HL-60 (cell line): ENCODE results near the gene CPS1.

Source experiments
- DNase-seq, 2 experiments: peaks; one replicate each; pipeline ENCODE4 v3.0.0-alpha.2; 2010 to 2020; ENCODE audit warnings: low read depth in 1 of 2, low spot score in 1 of 2
- H3K27ac ChIP-seq: fragments of 250-450 bp; sonication (Bioruptor Pico); replicated peaks from 2 replicates; pipeline ENCODE4 v1.5.1; 2020; ENCODE audit warnings: mild to moderate bottlenecking, moderate library complexity
- H3K27me3 ChIP-seq: fragments of 250-450 bp; sonication (Bioruptor Pico); 2 replicates; pipeline ENCODE4 v1.5.1; 2021; ENCODE audit warnings: mild to moderate bottlenecking, moderate library complexity; ENCODE audit not compliant: insufficient read depth, poor library complexity, severe bottlenecking
- H3K4me3 ChIP-seq: replicated peaks from 2 replicates; pipeline ENCODE4 v1.5.1; 2011; ENCODE audit warnings: mild to moderate bottlenecking, control low read depth, low read length; ENCODE audit not compliant: insufficient read depth
- GABPA ChIP-seq: IDR thresholded peaks from 2 replicates; pipeline ENCODE4 v1.6.1; 2012; ENCODE audit warnings: low read depth
- POLR2AphosphoS5 ChIP-seq: IDR thresholded peaks from 2 replicates; pipeline ENCODE4 v1.6.1; 2012; ENCODE audit warnings: low read depth
- SPI1 ChIP-seq: IDR thresholded peaks from 2 replicates; pipeline ENCODE4 v1.6.1; 2012; ENCODE audit warnings: low read depth, mild to moderate bottlenecking, borderline replicate concordance
- TF ChIP-seq, protein P1 (sequence below): IDR thresholded peaks from one replicate; pipeline ENCODE4 v1.5.1; 2011; ENCODE audit warnings: low read length, control low read depth, inconsistent platforms; ENCODE audit not compliant: insufficient read depth
- TF ChIP-seq, protein P2 (sequence below): IDR thresholded peaks from 2 replicates; pipeline ENCODE4 v1.6.1; 2012; ENCODE audit warnings: low read depth; ENCODE audit not compliant: insufficient replicate concordance

The CPS1 gene

GRCh38 chr2:210655229-210655975, 99.0 kb downstream of the CPS1 start:
- no peak overlapping the region for H3K27ac ChIP-seq
- TF ChIP-seq, protein P1, sequence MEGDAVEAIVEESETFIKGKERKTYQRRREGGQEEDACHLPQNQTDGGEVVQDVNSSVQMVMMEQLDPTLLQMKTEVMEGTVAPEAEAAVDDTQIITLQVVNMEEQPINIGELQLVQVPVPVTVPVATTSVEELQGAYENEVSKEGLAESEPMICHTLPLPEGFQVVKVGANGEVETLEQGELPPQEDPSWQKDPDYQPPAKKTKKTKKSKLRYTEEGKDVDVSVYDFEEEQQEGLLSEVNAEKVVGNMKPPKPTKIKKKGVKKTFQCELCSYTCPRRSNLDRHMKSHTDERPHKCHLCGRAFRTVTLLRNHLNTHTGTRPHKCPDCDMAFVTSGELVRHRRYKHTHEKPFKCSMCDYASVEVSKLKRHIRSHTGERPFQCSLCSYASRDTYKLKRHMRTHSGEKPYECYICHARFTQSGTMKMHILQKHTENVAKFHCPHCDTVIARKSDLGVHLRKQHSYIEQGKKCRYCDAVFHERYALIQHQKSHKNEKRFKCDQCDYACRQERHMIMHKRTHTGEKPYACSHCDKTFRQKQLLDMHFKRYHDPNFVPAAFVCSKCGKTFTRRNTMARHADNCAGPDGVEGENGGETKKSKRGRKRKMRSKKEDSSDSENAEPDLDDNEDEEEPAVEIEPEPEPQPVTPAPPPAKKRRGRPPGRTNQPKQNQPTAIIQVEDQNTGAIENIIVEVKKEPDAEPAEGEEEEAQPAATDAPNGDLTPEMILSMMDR: no peak
- TF ChIP-seq, protein P2, sequence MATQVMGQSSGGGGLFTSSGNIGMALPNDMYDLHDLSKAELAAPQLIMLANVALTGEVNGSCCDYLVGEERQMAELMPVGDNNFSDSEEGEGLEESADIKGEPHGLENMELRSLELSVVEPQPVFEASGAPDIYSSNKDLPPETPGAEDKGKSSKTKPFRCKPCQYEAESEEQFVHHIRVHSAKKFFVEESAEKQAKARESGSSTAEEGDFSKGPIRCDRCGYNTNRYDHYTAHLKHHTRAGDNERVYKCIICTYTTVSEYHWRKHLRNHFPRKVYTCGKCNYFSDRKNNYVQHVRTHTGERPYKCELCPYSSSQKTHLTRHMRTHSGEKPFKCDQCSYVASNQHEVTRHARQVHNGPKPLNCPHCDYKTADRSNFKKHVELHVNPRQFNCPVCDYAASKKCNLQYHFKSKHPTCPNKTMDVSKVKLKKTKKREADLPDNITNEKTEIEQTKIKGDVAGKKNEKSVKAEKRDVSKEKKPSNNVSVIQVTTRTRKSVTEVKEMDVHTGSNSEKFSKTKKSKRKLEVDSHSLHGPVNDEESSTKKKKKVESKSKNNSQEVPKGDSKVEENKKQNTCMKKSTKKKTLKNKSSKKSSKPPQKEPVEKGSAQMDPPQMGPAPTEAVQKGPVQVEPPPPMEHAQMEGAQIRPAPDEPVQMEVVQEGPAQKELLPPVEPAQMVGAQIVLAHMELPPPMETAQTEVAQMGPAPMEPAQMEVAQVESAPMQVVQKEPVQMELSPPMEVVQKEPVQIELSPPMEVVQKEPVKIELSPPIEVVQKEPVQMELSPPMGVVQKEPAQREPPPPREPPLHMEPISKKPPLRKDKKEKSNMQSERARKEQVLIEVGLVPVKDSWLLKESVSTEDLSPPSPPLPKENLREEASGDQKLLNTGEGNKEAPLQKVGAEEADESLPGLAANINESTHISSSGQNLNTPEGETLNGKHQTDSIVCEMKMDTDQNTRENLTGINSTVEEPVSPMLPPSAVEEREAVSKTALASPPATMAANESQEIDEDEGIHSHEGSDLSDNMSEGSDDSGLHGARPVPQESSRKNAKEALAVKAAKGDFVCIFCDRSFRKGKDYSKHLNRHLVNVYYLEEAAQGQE: no peak
- no peak for TF ChIP-seq SPI1
- no peak overlapping the region for H3K4me3 ChIP-seq
- H3K27me3 ChIP-seq: no peaks in the 10 kb centered on the region
- DNase-seq: no peak

DNA sequence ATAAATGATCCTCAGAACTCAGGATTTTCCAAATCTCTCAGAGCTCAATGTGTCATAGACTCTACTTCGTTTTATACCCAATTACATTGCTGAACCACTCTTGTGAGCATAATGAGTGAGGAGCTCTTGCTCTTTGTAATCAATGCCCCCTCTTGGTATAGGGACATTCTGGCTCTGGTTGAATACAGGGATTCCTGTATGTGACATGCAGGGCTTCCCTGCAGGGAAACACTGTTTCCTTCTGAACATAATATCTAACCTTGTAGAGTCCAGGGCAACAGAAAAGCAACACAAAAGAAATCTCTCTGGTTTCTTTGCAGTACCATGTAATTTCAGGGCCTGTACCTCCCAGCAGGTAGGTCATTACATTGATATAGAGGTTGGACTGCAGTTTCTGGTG, 101.5 kb downstream of the CPS1 start:
- no peak overlapping the region for H3K4me3 ChIP-seq

GRCh38 chr2:210660751-210661150, 104.4 kb downstream of the CPS1 start:
- Histone ChIP-seq H3K27me3 (no peaks in the 10 kb centered on the region), H3K4me3 (no peak overlapping the region), H3K27ac (no peak overlapping the region)
- no peak for DNase-seq
- no peak for TF ChIP-seq GABPA
- no peak for TF ChIP-seq SPI1
- TF ChIP-seq, protein P2: no peak
- TF ChIP-seq, protein P1: no peak
- no peak for TF ChIP-seq POLR2AphosphoS5

More for the DNA sequence above, 101.5 kb downstream of the CPS1 start:
- TF ChIP-seq POLR2AphosphoS5: no peak
- DNase-seq: no peak
- Histone ChIP-seq H3K27ac (no peak overlapping the region), H3K27me3 (no peaks in the 10 kb centered on the region)

GRCh38 chr2:210662560-210662959, 106.2 kb downstream of the CPS1 start:
- Histone ChIP-seq H3K4me3 (no peak overlapping the region), H3K27me3 (no peaks in the 10 kb centered on the region), H3K27ac (no peak overlapping the region)
- DNase-seq: no peak
- TF ChIP-seq POLR2AphosphoS5 (no peak), GABPA (no peak), SPI1 (no peak)
- TF ChIP-seq, protein P1: no peak
- TF ChIP-seq, protein P2: no peak
